Endothelial cell (in vitro differentiated cells): Measurements from ENCODE around the gene GPHN. TPM values are rescaled to one million over a fixed set of nuclear protein-coding genes. Genes with fewer than 3 reads are reported as not detected.
"Not testable (repeated sequence)": the region's sequence is repeated elsewhere in the genome, so short reads cannot be mapped to it uniquely, and the experiment has no call there.

Experiments
- DNase-seq: peaks from one replicate; pipeline ENCODE4 v3.0.0; 2021; ENCODE audit warnings: low spot score
- H3K27ac Mint-ChIP-seq: one replicate; pipeline ENCODE4 v1.8.0; 2021; ENCODE audit warnings: mixed read lengths, inconsistent platforms; ENCODE audit not compliant: unreplicated experiment
- H3K27me3 Mint-ChIP-seq: one replicate; pipeline ENCODE4 v1.8.0; 2021; ENCODE audit warnings: mild to moderate bottlenecking, moderate library complexity, mixed read lengths, inconsistent platforms; ENCODE audit not compliant: unreplicated experiment
- H3K36me3 Mint-ChIP-seq: one replicate; pipeline ENCODE4 v1.8.0; 2021; ENCODE audit warnings: mild to moderate bottlenecking, low read depth, mixed read lengths, inconsistent platforms; ENCODE audit not compliant: unreplicated experiment
- H3K4me1 Mint-ChIP-seq: one replicate; pipeline ENCODE4 v1.8.0; 2021; ENCODE audit warnings: mild to moderate bottlenecking, mixed read lengths, inconsistent platforms; ENCODE audit not compliant: unreplicated experiment
- H3K4me3 Mint-ChIP-seq: one replicate; pipeline ENCODE4 v1.8.0; 2021; ENCODE audit warnings: mild to moderate bottlenecking, mixed read lengths, inconsistent platforms; ENCODE audit not compliant: unreplicated experiment
- H3K9me3 Mint-ChIP-seq: one replicate; pipeline ENCODE4 v1.8.0; 2021; ENCODE audit warnings: mixed read lengths, inconsistent platforms; ENCODE audit not compliant: unreplicated experiment
- total RNA-seq: library from RNA; stranded (reverse); fragmentation: NEBNext Ultra II Directional; extraction: Animal tissue kit (Norgen Biotek cat#: 25700); gene quantifications from one replicate; pipeline ENCODE4 v1.2.1, GENCODE V29; 2021; ENCODE audit not compliant: unreplicated experiment
- TF ChIP-seq, protein P1 (sequence below): fragments of 200-600 bp; sonication (generic); IDR thresholded peaks from one replicate; pipeline ENCODE4 v1.5.0; 2021; ENCODE audit warnings: antibody characterized with exemption; ENCODE audit not compliant: unreplicated experiment

GPHN gene
- total RNA-seq, 1 donor from 2014 or later = 30.0 TPM

DNA sequence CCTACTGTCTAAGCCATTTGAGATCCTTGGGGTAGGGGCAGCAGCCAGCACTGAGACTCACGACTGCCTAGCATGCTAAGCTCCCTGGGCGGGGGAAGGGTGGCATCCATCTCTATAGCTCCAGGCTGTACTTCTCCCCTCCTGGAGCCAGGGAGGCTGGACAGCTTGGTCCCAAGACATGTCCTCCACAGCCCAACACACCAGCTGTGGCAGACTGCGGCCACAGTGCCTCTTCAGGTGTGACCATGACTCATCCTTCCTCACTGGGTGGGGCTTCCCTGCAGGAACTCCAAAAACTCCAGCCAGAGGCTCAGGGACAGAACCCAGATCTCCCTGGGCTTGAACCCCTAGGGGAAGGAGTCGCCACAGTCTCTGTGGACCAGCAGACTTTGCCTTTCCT is 193.9 kb downstream of the GPHN start:
- Mint-ChIP-seq H3K36me3 (peaks cover 9% of the 10 kb centered on the region), H3K9me3 (peaks cover 4% of the 10 kb centered on the region), H3K4me1 (no peaks in the 10 kb centered on the region), H3K4me3 (no peak overlapping the region), H3K27ac (no peak overlapping the region), H3K27me3 (peaks cover 3% of the 10 kb centered on the region)
- DNase-seq = no peak
- TF ChIP-seq, protein P1, sequence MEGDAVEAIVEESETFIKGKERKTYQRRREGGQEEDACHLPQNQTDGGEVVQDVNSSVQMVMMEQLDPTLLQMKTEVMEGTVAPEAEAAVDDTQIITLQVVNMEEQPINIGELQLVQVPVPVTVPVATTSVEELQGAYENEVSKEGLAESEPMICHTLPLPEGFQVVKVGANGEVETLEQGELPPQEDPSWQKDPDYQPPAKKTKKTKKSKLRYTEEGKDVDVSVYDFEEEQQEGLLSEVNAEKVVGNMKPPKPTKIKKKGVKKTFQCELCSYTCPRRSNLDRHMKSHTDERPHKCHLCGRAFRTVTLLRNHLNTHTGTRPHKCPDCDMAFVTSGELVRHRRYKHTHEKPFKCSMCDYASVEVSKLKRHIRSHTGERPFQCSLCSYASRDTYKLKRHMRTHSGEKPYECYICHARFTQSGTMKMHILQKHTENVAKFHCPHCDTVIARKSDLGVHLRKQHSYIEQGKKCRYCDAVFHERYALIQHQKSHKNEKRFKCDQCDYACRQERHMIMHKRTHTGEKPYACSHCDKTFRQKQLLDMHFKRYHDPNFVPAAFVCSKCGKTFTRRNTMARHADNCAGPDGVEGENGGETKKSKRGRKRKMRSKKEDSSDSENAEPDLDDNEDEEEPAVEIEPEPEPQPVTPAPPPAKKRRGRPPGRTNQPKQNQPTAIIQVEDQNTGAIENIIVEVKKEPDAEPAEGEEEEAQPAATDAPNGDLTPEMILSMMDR = no peak

DNA sequence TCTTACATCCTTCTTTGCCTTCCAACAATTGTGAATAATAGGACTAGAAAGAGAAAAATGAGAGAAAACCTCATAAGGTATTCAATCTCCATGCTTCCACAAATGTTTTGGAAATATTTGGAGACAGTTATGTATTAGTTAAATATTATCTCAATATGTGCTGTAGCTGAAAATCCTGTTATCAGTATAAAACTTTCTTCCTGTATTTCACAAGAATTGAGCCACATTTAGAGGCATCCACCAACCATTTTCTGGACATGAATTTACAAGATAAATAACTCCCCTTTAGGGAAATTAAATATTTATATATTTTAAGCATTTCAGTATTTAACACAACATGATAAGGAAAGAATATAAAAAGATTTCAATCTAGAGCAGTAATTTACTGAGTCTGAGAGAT is 200.3 kb downstream of the GPHN start:
- Mint-ChIP-seq H3K27ac (no peak overlapping the region), H3K36me3 (no peaks in the 10 kb centered on the region), H3K27me3 (peaks cover 1% of the 10 kb centered on the region), H3K4me1 (no peaks in the 10 kb centered on the region), H3K9me3 (no peaks in the 10 kb centered on the region), H3K4me3 (no peak overlapping the region)
- TF ChIP-seq, protein P1 = no peak
- DNase-seq = no peak

DNA sequence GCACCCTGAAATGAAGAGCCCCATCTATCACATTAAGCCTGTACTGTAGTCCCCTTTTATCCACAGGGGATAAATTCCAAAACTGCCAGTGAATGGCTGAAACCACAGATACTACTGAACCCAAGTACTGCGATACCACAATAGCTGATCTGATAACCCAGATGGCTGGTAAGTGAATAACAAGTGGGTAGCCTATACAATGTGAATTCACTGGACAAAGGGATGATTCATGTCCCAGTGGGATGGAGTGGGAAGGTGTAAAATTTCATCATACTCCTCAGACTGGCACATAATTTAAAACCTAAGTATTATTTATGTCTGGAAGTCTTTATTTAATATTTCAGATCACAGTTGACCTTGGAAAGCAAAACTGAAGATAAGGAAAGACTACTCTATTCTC is 201.3 kb downstream of the GPHN start:
- no peak for DNase-seq
- no peaks in the 10 kb centered on the region for H3K36me3 Mint-ChIP-seq
- H3K27me3 Mint-ChIP-seq = peaks cover 1% of the 10 kb centered on the region
- no peaks in the 10 kb centered on the region for H3K9me3 Mint-ChIP-seq
- H3K4me3 Mint-ChIP-seq = no peak overlapping the region
- H3K4me1 Mint-ChIP-seq = no peaks in the 10 kb centered on the region
- TF ChIP-seq, protein P1 = no peak
- no peak overlapping the region for H3K27ac Mint-ChIP-seq

DNA sequence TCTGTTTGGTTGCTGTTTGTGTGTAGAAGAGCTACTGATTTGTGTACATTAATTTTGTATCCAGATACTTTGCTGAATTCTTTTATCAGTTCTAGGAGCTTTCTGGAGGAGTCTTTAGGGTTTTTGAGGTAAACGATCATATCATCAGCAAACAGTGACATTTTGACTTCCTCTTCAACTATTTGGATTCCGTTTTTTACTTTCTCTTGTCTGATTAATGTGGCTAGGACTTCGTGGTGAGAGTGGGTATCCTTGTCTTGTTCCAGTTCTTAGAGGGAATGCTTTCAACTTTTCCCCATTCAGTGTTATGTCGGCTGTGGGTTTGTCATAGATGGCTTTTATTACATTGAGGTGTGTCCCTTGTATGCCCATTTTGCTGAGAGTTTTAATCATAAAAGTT is 206.3 kb downstream of the GPHN start:
- H3K4me1 Mint-ChIP-seq, H3K27ac Mint-ChIP-seq, H3K9me3 Mint-ChIP-seq, DNase-seq, H3K27me3 Mint-ChIP-seq, H3K4me3 Mint-ChIP-seq: not testable (repeated sequence)
- H3K36me3 Mint-ChIP-seq = peaks cover 12% of the 10 kb centered on the region

DNA sequence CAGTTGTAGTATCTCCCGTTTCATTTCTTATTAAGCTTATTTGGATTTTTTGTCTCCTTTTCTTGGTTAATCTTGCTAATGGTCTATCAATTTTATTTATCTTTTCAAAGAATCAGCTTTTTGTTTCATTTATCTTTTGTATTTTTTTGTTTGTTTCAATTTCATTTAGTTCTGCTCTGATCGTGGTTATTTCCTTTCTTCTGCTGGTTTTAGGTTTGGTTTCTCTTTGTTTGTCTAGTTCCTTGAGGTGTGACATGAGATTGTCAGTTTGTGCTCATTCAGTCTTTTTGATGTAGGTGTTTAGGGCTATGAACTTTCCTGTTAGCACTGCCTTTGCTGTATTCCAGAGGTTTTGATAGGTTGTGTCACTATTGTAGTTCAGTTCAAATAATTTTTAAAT is 207.4 kb downstream of the GPHN start:
- not testable (repeated sequence) for H3K27me3 Mint-ChIP-seq, H3K27ac Mint-ChIP-seq, H3K4me3 Mint-ChIP-seq, H3K9me3 Mint-ChIP-seq, DNase-seq, H3K4me1 Mint-ChIP-seq
- peaks cover 16% of the 10 kb centered on the region for H3K36me3 Mint-ChIP-seq

DNA sequence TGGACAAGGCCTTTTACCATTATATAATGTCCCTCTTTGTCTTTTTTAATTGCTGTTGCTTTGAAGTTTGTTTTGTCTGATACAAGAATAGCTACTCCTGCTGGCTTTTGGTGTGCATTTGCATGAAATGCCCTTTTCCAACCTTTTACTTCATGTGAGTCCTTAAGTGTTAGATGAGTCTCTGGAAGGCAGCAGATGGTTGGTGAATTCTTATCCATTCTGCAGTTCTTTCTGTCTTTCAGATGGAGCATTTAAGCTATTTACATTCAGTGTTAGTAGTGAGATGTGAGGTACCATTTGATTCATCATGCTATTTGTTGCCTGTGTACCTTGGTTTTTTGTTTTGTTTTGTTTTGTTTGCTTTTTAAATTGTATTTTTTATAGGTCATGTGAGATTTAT is 208.3 kb downstream of the GPHN start:
- no peak overlapping the region for H3K27ac Mint-ChIP-seq
- peaks cover 16% of the 10 kb centered on the region for H3K36me3 Mint-ChIP-seq
- TF ChIP-seq, protein P1 = no peak
- peaks cover 1% of the 10 kb centered on the region for H3K27me3 Mint-ChIP-seq
- H3K4me3 Mint-ChIP-seq = no peak overlapping the region
- no peak for DNase-seq
- H3K4me1 Mint-ChIP-seq = peaks cover 6% of the 10 kb centered on the region
- H3K9me3 Mint-ChIP-seq = no peaks in the 10 kb centered on the region
